IPS-18a (cell line): ENCODE measurements around the gene RAPH1.

Source experiments
- H3K27ac ChIP-seq: one replicate; pipeline ENCODE4 v1.5.1; 2013; ENCODE audit warnings: low read length
- H3K27me3 ChIP-seq: one replicate; pipeline ENCODE4 v1.6.1; 2013; ENCODE audit warnings: mild to moderate bottlenecking, low read length; ENCODE audit not compliant: control insufficient read depth, insufficient read depth
- H3K36me3 ChIP-seq: one replicate; pipeline ENCODE4 v1.6.1; 2013; ENCODE audit warnings: low read depth, low read length; ENCODE audit not compliant: control insufficient read depth
- H3K4me1 ChIP-seq: one replicate; pipeline ENCODE4 v1.6.1; 2013; ENCODE audit warnings: low read depth, low read length; ENCODE audit not compliant: control insufficient read depth
- H3K4me3 ChIP-seq: one replicate; pipeline ENCODE4 v1.5.1; 2013; ENCODE audit warnings: low read length
- H3K9ac ChIP-seq: one replicate; pipeline ENCODE4 v1.6.1; 2013; ENCODE audit warnings: mild to moderate bottlenecking, low read length, moderate library complexity
- H3K9me3 ChIP-seq: one replicate; pipeline ENCODE4 v1.6.1; 2013; ENCODE audit warnings: low read depth, low read length; ENCODE audit not compliant: control insufficient read depth

RAPH1 gene

DNA sequence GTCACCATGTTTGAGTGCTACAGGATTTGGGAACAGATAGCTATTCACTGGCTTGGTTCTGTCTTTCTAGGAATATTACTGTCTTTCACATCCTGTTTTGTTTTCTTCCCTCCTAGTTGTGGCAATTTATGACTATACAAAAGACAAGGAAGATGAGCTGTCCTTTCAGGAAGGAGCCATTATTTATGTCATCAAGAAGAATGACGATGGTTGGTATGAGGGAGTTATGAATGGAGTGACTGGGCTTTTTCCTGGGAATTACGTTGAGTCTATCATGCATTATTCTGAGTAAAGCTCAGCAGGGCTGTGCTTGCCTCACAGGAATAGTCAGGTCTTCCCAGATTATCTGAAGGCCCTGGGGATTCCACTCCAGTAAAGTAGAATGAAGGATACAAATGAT lies 108.0 kb downstream of the RAPH1 start:
- H3K27me3 ChIP-seq: no peaks in the 10 kb centered on the region
- peaks cover 42% of the 10 kb centered on the region for H3K36me3 ChIP-seq
- H3K27ac ChIP-seq: no peak overlapping the region

GRCh38 chr2:203418271-203418670 lies 116.8 kb downstream of the RAPH1 start:
- H3K4me1 ChIP-seq: no peaks in the 10 kb centered on the region
- H3K27ac ChIP-seq: no peak overlapping the region
- H3K4me3 ChIP-seq: no peak overlapping the region

More for the DNA sequence above, 108.0 kb downstream of the RAPH1 start:
- Histone ChIP-seq H3K9ac (no peak overlapping the region), H3K9me3 (no peaks in the 10 kb centered on the region), H3K4me3 (no peak overlapping the region), H3K4me1 (no peaks in the 10 kb centered on the region)

DNA sequence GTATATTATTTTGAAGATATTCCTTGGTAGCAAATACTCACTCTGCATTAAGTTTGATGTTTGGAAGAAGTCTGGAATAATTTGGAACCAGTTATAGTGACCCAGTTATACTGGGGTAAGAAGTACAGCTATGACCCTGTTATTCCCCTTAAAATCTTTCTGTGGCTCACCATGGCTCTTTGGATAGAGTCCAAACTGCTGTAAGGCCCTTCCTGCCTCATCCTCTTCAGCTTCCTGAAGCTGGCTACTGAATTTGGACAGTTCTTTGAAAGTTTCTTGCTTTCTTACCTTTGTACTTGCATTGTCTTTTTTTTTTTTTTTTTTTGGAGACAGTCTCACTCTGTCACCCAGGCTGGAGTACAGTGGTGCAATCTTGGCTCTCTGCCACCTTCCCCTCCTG lies 121.3 kb downstream of the RAPH1 start:
- Histone ChIP-seq H3K27ac (no peak overlapping the region), H3K9ac (no peak overlapping the region), H3K9me3 (no peaks in the 10 kb centered on the region), H3K36me3 (peaks cover 59% of the 10 kb centered on the region), H3K4me1 (no peaks in the 10 kb centered on the region), H3K4me3 (no peak overlapping the region), H3K27me3 (no peaks in the 10 kb centered on the region)

More at GRCh38 chr2:203418271-203418670, 116.8 kb downstream of the RAPH1 start:
- Histone ChIP-seq H3K36me3 (peaks cover 35% of the 10 kb centered on the region), H3K9me3 (no peaks in the 10 kb centered on the region), H3K27me3 (no peaks in the 10 kb centered on the region), H3K9ac (no peak overlapping the region)

DNA sequence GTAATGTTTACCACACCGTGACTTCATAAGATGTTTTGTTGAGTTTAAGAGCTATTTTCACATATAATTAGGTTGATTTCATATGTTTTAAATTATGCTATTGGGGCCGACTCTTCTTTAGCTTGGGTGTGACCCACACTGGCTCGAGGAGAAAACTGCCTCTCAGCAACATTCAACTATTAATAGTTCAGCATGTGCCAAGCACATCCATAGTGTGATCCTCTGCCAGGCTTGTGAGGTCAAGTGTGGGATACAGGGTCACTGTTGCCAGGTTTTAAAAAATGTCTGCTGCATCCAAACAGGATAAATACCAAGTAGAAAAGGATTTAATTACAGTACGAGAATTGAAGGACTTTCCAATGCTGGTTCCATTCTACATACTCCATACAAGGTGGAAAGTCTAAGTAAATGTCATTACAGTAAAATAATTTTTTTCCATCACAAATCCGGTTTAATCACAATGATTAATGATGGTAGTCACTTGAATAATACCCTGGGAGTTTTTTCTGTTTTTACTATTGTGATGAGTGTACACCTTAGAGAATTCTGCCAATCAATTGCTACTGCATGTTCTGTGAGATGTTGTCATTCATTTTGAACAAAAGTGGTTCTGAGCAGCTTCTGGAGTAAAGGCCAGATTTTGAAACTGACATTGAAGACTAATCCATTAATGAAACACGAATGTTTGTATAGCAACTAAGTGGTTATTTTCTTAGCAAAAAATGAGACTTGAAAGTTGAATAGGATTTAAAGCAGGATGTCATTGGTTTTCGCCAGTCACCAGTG lies 122.4 kb downstream of the RAPH1 start:
- Histone ChIP-seq H3K4me1 (no peaks in the 10 kb centered on the region), H3K9ac (no peak overlapping the region), H3K27me3 (no peaks in the 10 kb centered on the region), H3K4me3 (no peak overlapping the region), H3K27ac (no peak overlapping the region), H3K9me3 (no peaks in the 10 kb centered on the region), H3K36me3 (peaks cover 57% of the 10 kb centered on the region)

GRCh38 chr2:203407496-203407895 lies 127.6 kb downstream of the RAPH1 start:
- Histone ChIP-seq H3K9me3 (no peaks in the 10 kb centered on the region), H3K27ac (no peak overlapping the region), H3K9ac (no peak overlapping the region), H3K36me3 (peaks cover 76% of the 10 kb centered on the region), H3K27me3 (no peaks in the 10 kb centered on the region), H3K4me3 (no peak overlapping the region), H3K4me1 (no peaks in the 10 kb centered on the region)

DNA sequence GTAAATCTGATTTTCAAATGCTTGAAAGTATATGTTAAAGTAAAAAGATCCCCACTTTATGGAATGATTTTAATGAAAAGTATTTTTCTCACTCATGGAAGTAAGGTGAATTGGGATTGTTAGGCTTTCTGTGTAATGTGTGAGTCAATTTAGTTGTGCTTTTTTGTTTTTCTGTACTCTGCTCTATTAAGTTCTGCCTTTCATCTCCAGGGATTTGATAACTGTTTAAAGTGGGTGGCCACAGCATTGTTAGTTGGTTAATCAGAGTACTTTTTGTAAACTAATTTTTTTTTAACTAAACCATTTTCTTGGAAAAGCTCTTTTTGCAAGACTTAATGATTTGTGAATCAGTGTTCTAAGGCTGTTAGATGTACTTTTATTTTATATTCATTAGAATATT lies 130.1 kb downstream of the RAPH1 start:
- H3K4me3 ChIP-seq: no peak overlapping the region
- H3K36me3 ChIP-seq: peaks cover 66% of the 10 kb centered on the region
- H3K27ac ChIP-seq: no peak overlapping the region
- no peaks in the 10 kb centered on the region for H3K9me3 ChIP-seq
- H3K4me1 ChIP-seq: no peaks in the 10 kb centered on the region
- H3K27me3 ChIP-seq: no peaks in the 10 kb centered on the region
- no peak overlapping the region for H3K9ac ChIP-seq

DNA sequence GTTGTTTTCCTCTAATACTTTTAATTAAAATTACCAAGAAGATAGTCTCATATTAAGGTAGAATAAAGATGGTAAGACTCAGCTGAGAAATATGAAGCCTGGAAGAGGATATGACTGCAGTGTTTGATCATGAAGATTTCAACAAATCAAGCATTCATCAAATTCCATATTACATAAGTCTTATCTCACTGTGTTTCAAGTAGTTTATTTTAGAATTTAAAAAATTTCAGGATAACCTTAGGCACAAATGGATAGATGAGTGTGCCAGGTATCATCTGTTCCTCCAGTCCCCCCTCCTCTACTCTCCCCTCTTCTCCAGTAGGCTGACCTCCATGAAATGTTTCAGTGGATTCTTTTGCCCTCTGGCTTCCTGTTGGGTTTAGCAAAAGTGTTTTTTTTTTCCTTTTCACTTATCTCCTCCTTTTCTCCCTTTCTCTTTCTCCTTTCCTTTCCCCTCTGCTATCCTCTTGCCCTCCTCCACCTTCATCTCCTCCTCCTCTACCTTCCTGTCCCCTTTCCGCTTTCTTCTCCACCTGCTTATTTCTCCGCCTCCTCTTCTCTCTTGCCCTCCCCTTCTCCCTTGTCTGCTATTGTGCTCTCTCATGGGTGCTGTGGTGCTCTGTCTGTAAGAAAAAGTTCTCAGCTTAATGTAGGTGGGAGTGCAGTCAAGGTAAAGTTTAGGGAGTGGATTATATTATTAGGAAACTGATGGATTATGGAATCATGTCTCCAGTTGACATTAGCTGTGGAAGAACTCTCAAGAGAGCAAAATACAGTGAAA lies 134.1 kb downstream of the RAPH1 start:
- H3K27ac ChIP-seq: no peak overlapping the region
- H3K4me3 ChIP-seq: no peak overlapping the region
- H3K27me3 ChIP-seq: no peaks in the 10 kb centered on the region
- H3K36me3 ChIP-seq: peaks cover 37% of the 10 kb centered on the region
- no peaks in the 10 kb centered on the region for H3K9me3 ChIP-seq
- peaks cover 4% of the 10 kb centered on the region for H3K4me1 ChIP-seq
- no peak overlapping the region for H3K9ac ChIP-seq

- no peak overlapping the region for H3K9ac ChIP-seq
- H3K9me3 ChIP-seq: no peaks in the 10 kb centered on the region
- peaks cover 34% of the 10 kb centered on the region for H3K36me3 ChIP-seq
- H3K27me3 ChIP-seq: no peaks in the 10 kb centered on the region
- peaks cover 4% of the 10 kb centered on the region for H3K4me1 ChIP-seq
- H3K27ac ChIP-seq: no peak overlapping the region
- H3K4me3 ChIP-seq: no peak overlapping the region
Measured at GRCh38 chr2:203399031-203399430, 136.1 kb downstream of the RAPH1 start.

DNA sequence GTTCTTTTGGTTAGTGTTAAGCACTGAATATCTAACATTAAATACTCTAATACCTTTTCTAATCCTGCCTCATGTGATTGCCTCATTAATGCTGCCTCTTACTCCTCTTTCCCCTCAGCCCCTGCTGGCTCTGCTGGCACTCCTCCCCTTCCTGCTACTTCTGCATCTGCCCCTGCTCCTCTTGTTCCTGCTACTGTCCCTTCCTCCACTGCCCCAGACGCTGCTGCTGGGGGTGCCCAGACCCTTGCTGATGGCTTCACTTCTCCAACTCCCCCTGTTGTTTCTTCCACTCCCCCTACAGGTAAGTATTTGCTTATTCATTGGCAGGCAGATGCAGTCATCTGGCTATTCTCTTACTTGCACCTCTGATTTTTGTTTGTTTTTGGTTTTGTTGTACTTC lies 138.4 kb downstream of the RAPH1 start:
- Histone ChIP-seq H3K4me3 (no peak overlapping the region), H3K9ac (no peak overlapping the region), H3K36me3 (peaks cover 22% of the 10 kb centered on the region), H3K27ac (no peak overlapping the region), H3K4me1 (peaks cover 4% of the 10 kb centered on the region), H3K9me3 (no peaks in the 10 kb centered on the region), H3K27me3 (no peaks in the 10 kb centered on the region)

DNA sequence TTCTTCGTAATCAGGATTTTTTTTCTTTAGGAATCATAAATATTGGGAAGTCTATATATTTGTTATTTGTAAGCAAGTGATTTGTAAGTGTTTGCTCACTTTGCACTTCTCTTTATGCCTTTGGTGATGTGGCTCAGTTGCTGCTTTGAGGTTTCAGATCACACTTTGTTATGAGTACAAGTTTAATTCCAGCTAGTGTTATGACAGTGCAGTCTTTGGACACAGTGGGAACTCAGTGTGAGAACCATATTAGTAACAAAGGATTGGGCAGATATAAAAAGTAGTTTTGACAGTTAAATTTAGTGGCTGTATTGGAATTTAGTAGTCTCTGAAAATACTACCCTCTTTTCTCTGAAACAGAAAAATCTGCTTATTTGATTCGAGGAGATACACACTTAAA lies 139.2 kb downstream of the RAPH1 start:
- Histone ChIP-seq H3K4me3 (no peak overlapping the region), H3K4me1 (peaks cover 4% of the 10 kb centered on the region), H3K9ac (no peak overlapping the region), H3K36me3 (peaks cover 25% of the 10 kb centered on the region), H3K27ac (no peak overlapping the region), H3K27me3 (no peaks in the 10 kb centered on the region), H3K9me3 (no peaks in the 10 kb centered on the region)

DNA sequence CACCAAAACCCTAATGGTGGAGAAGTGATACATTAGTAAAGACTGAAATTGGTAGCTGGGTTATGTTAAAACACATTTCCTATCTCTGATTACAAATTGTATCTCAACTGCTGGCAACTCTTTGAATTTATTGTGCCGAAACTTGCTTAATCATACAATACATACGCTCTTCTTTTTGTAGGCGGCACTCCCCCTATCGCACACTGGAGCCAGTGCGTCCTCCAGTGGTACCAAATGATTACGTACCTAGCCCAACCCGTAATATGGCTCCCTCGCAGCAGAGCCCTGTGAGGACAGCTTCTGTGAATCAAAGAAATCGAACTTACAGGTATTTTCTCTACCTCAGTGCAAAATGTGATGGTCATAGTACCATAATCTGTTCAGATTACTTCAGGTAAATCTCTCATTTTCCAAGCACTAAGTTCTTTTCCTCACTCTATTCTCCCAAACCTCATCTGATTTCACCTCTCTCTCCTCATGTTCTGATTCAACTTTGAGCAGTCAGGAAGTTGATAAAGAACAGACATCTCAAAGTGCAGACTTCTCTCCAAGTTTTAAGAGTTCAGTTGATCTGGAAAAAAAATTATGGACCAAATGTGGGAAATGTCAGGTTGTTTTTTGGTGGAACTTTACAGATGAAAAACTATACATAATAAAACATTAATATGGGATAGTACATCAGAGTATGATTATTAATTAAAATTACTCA lies 140.4 kb downstream of the RAPH1 start:
- Histone ChIP-seq H3K9ac (no peak overlapping the region), H3K27ac (no peak overlapping the region), H3K4me3 (no peak overlapping the region), H3K9me3 (no peaks in the 10 kb centered on the region), H3K36me3 (peaks cover 25% of the 10 kb centered on the region), H3K4me1 (peaks cover 4% of the 10 kb centered on the region), H3K27me3 (no peaks in the 10 kb centered on the region)
